Activated naive CD4-positive, alpha-beta T cell treated with anti-CD3 and anti-CD28 coated beads, Interleukin-2, amount 50 U/mL, for 24 hours (primary cell): ENCODE data around the gene CDHR3.

Source experiments
- H3K27ac Mint-ChIP-seq: one replicate; pipeline ENCODE4 v1.8.0; 2021; ENCODE audit warnings: mild to moderate bottlenecking, mixed read lengths
- H3K27me3 Mint-ChIP-seq: one replicate; pipeline ENCODE4 v1.8.0; 2021; ENCODE audit warnings: mixed read lengths
- H3K36me3 Mint-ChIP-seq: one replicate; pipeline ENCODE4 v1.8.0; 2021; ENCODE audit warnings: mixed read lengths
- H3K4me1 Mint-ChIP-seq: one replicate; pipeline ENCODE4 v1.8.0; 2021; ENCODE audit warnings: mixed read lengths
- H3K4me3 Mint-ChIP-seq: one replicate; pipeline ENCODE4 v1.8.0; 2021; ENCODE audit warnings: mild to moderate bottlenecking, mixed read lengths
- H3K9me3 Mint-ChIP-seq: one replicate; pipeline ENCODE4 v1.8.0; 2021; ENCODE audit warnings: mixed read lengths

CDHR3 gene

GRCh38 chr7:106057204-106057961 lies 94.3 kb downstream of the CDHR3 start:
- H3K27ac Mint-ChIP-seq = no peak overlapping the region
- H3K9me3 Mint-ChIP-seq = no peaks in the 10 kb centered on the region
- H3K4me1 Mint-ChIP-seq = peaks cover 20% of the 10 kb centered on the region
- H3K36me3 Mint-ChIP-seq = no peaks in the 10 kb centered on the region
- H3K27me3 Mint-ChIP-seq = no peaks in the 10 kb centered on the region
- no peak overlapping the region for H3K4me3 Mint-ChIP-seq

- H3K27ac Mint-ChIP-seq = no peak overlapping the region
- H3K4me1 Mint-ChIP-seq = peaks cover 27% of the 10 kb centered on the region
- H3K27me3 Mint-ChIP-seq = no peaks in the 10 kb centered on the region
- no peaks in the 10 kb centered on the region for H3K36me3 Mint-ChIP-seq
- H3K4me3 Mint-ChIP-seq = no peak overlapping the region
- no peaks in the 10 kb centered on the region for H3K9me3 Mint-ChIP-seq
Measured at GRCh38 chr7:106057962-106058927, 95.2 kb downstream of the CDHR3 start.

DNA sequence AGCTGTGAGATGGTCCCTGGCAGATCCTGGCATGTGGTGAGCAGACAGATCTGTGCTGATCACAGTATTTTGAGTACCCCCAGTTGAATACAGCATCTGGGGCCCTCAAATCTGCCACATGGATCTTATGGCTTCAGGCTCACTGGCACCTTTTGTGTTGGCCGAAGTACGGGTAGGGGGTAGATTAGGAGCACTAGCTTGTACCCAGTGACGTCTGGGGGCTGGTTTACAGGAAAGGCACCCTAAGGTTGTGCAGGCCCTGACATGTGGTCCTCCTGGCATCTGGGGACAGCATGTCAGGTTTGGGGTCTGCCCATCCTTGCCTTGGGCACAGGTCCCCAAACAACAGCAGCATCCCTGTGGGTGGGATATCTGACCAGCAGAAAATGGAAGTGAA lies 95.9 kb downstream of the CDHR3 start:
- Mint-ChIP-seq H3K27me3 (no peaks in the 10 kb centered on the region), H3K9me3 (no peaks in the 10 kb centered on the region), H3K27ac (no peak overlapping the region), H3K4me1 (peaks cover 30% of the 10 kb centered on the region), H3K36me3 (no peaks in the 10 kb centered on the region), H3K4me3 (no peak overlapping the region)

GRCh38 chr7:106059556-106059955 lies 96.5 kb downstream of the CDHR3 start:
- Mint-ChIP-seq H3K27me3 (no peaks in the 10 kb centered on the region), H3K4me1 (peaks cover 30% of the 10 kb centered on the region), H3K36me3 (no peaks in the 10 kb centered on the region), H3K27ac (no peak overlapping the region), H3K4me3 (no peak overlapping the region), H3K9me3 (no peaks in the 10 kb centered on the region)

GRCh38 chr7:106060394-106060920 lies 97.4 kb downstream of the CDHR3 start:
- no peaks in the 10 kb centered on the region for H3K9me3 Mint-ChIP-seq
- H3K4me1 Mint-ChIP-seq = peaks cover 30% of the 10 kb centered on the region
- H3K4me3 Mint-ChIP-seq = no peak overlapping the region
- no peaks in the 10 kb centered on the region for H3K27me3 Mint-ChIP-seq
- no peaks in the 10 kb centered on the region for H3K36me3 Mint-ChIP-seq
- H3K27ac Mint-ChIP-seq = no peak overlapping the region

- H3K4me3 Mint-ChIP-seq = no peak overlapping the region
- peaks cover 30% of the 10 kb centered on the region for H3K4me1 Mint-ChIP-seq
- no peaks in the 10 kb centered on the region for H3K9me3 Mint-ChIP-seq
- no peak overlapping the region for H3K27ac Mint-ChIP-seq
- no peaks in the 10 kb centered on the region for H3K27me3 Mint-ChIP-seq
- H3K36me3 Mint-ChIP-seq = no peaks in the 10 kb centered on the region
Measured at GRCh38 chr7:106061301-106061979, 98.4 kb downstream of the CDHR3 start.

GRCh38 chr7:106062006-106062405 lies 98.9 kb downstream of the CDHR3 start:
- H3K27me3 Mint-ChIP-seq = no peaks in the 10 kb centered on the region
- H3K4me1 Mint-ChIP-seq = peaks cover 26% of the 10 kb centered on the region
- no peaks in the 10 kb centered on the region for H3K36me3 Mint-ChIP-seq
- no peaks in the 10 kb centered on the region for H3K9me3 Mint-ChIP-seq
- no peak overlapping the region for H3K27ac Mint-ChIP-seq
- no peak overlapping the region for H3K4me3 Mint-ChIP-seq

DNA sequence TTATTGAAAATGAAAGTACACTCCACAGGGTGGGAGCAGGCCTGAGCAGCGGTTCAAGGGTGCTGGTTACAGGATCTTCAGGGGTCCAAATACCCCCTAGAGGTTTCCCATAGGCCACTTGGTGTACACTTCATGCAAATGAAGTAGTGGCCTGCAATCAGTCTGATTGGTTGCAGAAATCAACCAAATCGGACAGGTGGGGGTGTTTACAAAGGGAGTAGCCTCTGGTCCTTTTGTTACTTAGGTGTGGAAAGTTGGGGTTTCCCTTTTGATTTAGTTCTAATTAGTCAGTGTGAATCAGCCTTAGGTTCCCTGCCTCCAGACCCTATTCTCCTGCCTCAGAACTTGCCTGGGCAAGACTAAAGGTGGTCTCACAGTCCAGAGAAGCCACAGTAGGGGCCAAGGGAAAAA lies 99.5 kb downstream of the CDHR3 start:
- no peaks in the 10 kb centered on the region for H3K9me3 Mint-ChIP-seq
- no peak overlapping the region for H3K4me3 Mint-ChIP-seq
- no peaks in the 10 kb centered on the region for H3K27me3 Mint-ChIP-seq
- peaks cover 22% of the 10 kb centered on the region for H3K4me1 Mint-ChIP-seq
- H3K27ac Mint-ChIP-seq = no peak overlapping the region
- no peaks in the 10 kb centered on the region for H3K36me3 Mint-ChIP-seq

GRCh38 chr7:106063024-106063423 lies 100.0 kb downstream of the CDHR3 start:
- no peak overlapping the region for H3K27ac Mint-ChIP-seq
- H3K9me3 Mint-ChIP-seq = no peaks in the 10 kb centered on the region
- H3K4me3 Mint-ChIP-seq = no peak overlapping the region
- no peaks in the 10 kb centered on the region for H3K36me3 Mint-ChIP-seq
- no peaks in the 10 kb centered on the region for H3K27me3 Mint-ChIP-seq
- peaks cover 17% of the 10 kb centered on the region for H3K4me1 Mint-ChIP-seq

GRCh38 chr7:106063692-106064091 lies 100.6 kb downstream of the CDHR3 start:
- H3K9me3 Mint-ChIP-seq = no peaks in the 10 kb centered on the region
- no peaks in the 10 kb centered on the region for H3K27me3 Mint-ChIP-seq
- no peaks in the 10 kb centered on the region for H3K36me3 Mint-ChIP-seq
- no peak overlapping the region for H3K4me3 Mint-ChIP-seq
- no peak overlapping the region for H3K27ac Mint-ChIP-seq
- peaks cover 12% of the 10 kb centered on the region for H3K4me1 Mint-ChIP-seq

DNA sequence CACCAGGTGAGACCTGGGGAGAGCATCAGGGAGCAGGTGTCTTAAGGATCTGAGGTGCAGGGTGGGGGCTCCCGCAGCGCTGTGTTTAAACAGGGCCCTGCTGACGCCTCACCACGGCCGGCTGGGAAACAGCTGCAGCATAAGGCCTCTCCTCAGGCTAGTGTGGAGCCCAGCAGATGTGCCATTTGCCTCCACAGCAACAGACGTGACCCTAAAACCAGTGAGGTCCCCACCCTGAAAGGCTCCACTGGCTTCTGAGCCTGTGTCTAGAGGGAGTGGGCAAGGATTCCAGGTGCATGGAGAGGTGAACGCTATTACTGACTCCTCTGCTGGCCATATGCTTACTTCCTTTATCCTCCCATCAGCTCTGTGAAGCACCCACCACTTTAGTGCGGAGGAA lies 101.3 kb downstream of the CDHR3 start:
- H3K4me1 Mint-ChIP-seq = peaks cover 18% of the 10 kb centered on the region

GRCh38 chr7:106064771-106065574 lies 101.9 kb downstream of the CDHR3 start:
- H3K4me1 Mint-ChIP-seq = peaks cover 23% of the 10 kb centered on the region
- no peak overlapping the region for H3K4me3 Mint-ChIP-seq
- H3K36me3 Mint-ChIP-seq = no peaks in the 10 kb centered on the region
- H3K9me3 Mint-ChIP-seq = no peaks in the 10 kb centered on the region
- no peak overlapping the region for H3K27ac Mint-ChIP-seq
- no peaks in the 10 kb centered on the region for H3K27me3 Mint-ChIP-seq

More for the DNA sequence above, 101.3 kb downstream of the CDHR3 start:
- no peaks in the 10 kb centered on the region for H3K9me3 Mint-ChIP-seq
- H3K4me3 Mint-ChIP-seq = no peak overlapping the region
- H3K36me3 Mint-ChIP-seq = no peaks in the 10 kb centered on the region
- H3K27me3 Mint-ChIP-seq = no peaks in the 10 kb centered on the region
- H3K27ac Mint-ChIP-seq = no peak overlapping the region

GRCh38 chr7:106065575-106066500 lies 102.8 kb downstream of the CDHR3 start:
- H3K27me3 Mint-ChIP-seq = no peaks in the 10 kb centered on the region
- no peak overlapping the region for H3K4me3 Mint-ChIP-seq
- H3K4me1 Mint-ChIP-seq = peaks cover 28% of the 10 kb centered on the region
- no peak overlapping the region for H3K27ac Mint-ChIP-seq
- no peaks in the 10 kb centered on the region for H3K9me3 Mint-ChIP-seq
- no peaks in the 10 kb centered on the region for H3K36me3 Mint-ChIP-seq

DNA sequence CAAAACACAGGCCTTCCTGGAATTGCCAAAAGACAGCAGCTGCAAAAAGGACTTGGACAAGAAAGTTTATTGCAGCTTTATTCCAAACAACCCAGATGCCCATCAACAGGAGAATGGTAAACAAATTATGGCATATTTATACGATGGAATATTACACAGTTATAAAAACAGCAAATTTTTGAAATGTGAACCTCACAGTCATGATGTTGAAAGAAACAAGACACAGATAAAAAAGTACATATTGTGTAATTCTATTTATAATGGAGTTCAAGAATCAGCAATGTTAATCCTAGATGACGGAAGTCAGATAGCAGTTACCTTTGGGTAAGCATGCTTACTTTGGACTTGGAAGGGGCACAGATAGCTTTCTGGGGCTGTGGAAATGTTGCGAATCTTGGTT lies 104.6 kb downstream of the CDHR3 start:
- peaks cover 46% of the 10 kb centered on the region for H3K4me1 Mint-ChIP-seq

More for the DNA sequence above, 104.6 kb downstream of the CDHR3 start:
- H3K27me3 Mint-ChIP-seq = no peaks in the 10 kb centered on the region
- no peaks in the 10 kb centered on the region for H3K9me3 Mint-ChIP-seq
- H3K36me3 Mint-ChIP-seq = no peaks in the 10 kb centered on the region
- no peak overlapping the region for H3K4me3 Mint-ChIP-seq
- no peak overlapping the region for H3K27ac Mint-ChIP-seq
